Head of caudate nucleus (tissue), 42 donors: Measurements from ENCODE around the gene MLH1.

Experiments used
- DNase-seq, 42 donors: peaks; one replicate each; pipeline versions ENCODE4 v3.0.0 to v3.0.0-alpha.2; 2020 to 2021; ENCODE audit warnings: mixed read lengths in 7 of 42
- intact Hi-C: fragments of 100-400 bp; cut with DNase I; formaldehyde crosslinking; loops from one replicate; pipeline ENCODE4 v1.15.0; 2022

Gene MLH1

GRCh38 chr3:36969540-36970432, 23.5 kb upstream of the MLH1 start:
- DNase-seq, result peak in 35 of 42 donors; percentile 8 to 85 (median 50)
- intact Hi-C loops, result no loop called here

- intact Hi-C loops, result no loop called here
- DNase-seq, result no peak
Measured at GRCh38 chr3:36972163-36972562, 21.2 kb upstream of the MLH1 start.

GRCh38 chr3:36973139-36973538, 20.2 kb upstream of the MLH1 start:
- intact Hi-C loops, result no loop called here
- no peak for DNase-seq

GRCh38 chr3:36981006-36981405, 12.3 kb upstream of the MLH1 start:
- intact Hi-C loops, result no loop called here
- DNase-seq, result no peak

- intact Hi-C loops, result no loop called here
- DNase-seq, result no peak
Measured at GRCh38 chr3:36988356-36988755, 5.0 kb upstream of the MLH1 start.

GRCh38 chr3:36989005-36989404, 4.3 kb upstream of the MLH1 start:
- intact Hi-C loops, result no loop called here

GRCh38 chr3:36989568-36989967, 3.8 kb upstream of the MLH1 start:
- DNase-seq, result no peak
- intact Hi-C loops, result no loop called here

More at GRCh38 chr3:36989005-36989404, 4.3 kb upstream of the MLH1 start:
- DNase-seq, result no peak

GRCh38 chr3:36991147-36991546, 2.2 kb upstream of the MLH1 start:
- intact Hi-C loops, result loop anchor here (10.0 kb wide), 1 partner anchor 224 kb away; no protein-coding TSS in a partner anchor
- DNase-seq, result no peak

- DNase-seq, result peak in 13 of 42 donors; percentile 2 to 45 (median 14)
- intact Hi-C loops, result loop anchor here (10.0 kb wide), 1 partner anchor 223 kb away; no protein-coding TSS in a partner anchor
Measured at GRCh38 chr3:36991923-36992805, 1.2 kb upstream of the MLH1 start.

- DNase-seq, result peak in 25 of 42 donors; percentile 93 to 100 (median 99)
Measured at GRCh38 chr3:36992806-36993325, 452 bp upstream of the MLH1 start, which contains the start of gene EPM2AIP1. EPM2AIP1 (minus strand) TSS chr3:36993131; CDS start chr3:36993077, 54 bp downstream.

GRCh38 chr3:37014620-37015019, 21.3 kb downstream of the MLH1 start:
- DNase-seq, result no peak
- intact Hi-C loops, result no loop called here

More at GRCh38 chr3:36992806-36993325, 452 bp upstream of the MLH1 start, which contains the start of gene EPM2AIP1:
- intact Hi-C loops, result loop anchor here (10.0 kb wide), 1 partner anchor 222 kb away; no protein-coding TSS in a partner anchor

GRCh38 chr3:37015642-37016041, 22.3 kb downstream of the MLH1 start:
- intact Hi-C loops, result no loop called here
- no peak for DNase-seq

- DNase-seq, result no peak
- intact Hi-C loops, result no loop called here
Measured at GRCh38 chr3:37016903-37017302, 23.6 kb downstream of the MLH1 start.

GRCh38 chr3:37017683-37018082, 24.4 kb downstream of the MLH1 start:
- no peak for DNase-seq
- intact Hi-C loops, result no loop called here

- DNase-seq, result no peak
- intact Hi-C loops, result loop anchor here (10.0 kb wide), 1 partner anchor 191 kb away; no protein-coding TSS in a partner anchor
Measured at GRCh38 chr3:37024092-37024491, 30.8 kb downstream of the MLH1 start.

- DNase-seq, result no peak
- intact Hi-C loops, result loop anchor here (10.0 kb wide), 1 partner anchor 190 kb away; no protein-coding TSS in a partner anchor
Measured at GRCh38 chr3:37024820-37025405, 31.6 kb downstream of the MLH1 start.

GRCh38 chr3:37025561-37026335, 32.4 kb downstream of the MLH1 start:
- intact Hi-C loops, result loop anchor here (10.0 kb wide), 1 partner anchor 189 kb away; no protein-coding TSS in a partner anchor
- no peak for DNase-seq

- intact Hi-C loops, result loop anchor here (10.0 kb wide), 1 partner anchor 188 kb away; no protein-coding TSS in a partner anchor
- DNase-seq, result no peak
Measured at GRCh38 chr3:37026851-37027250, 33.5 kb downstream of the MLH1 start.
